GM18873 (cell line): Measurements from ENCODE around the gene PRKCH.

Experiments used
- ATAC-seq: cut with Tn5 transposase; IDR thresholded peaks from one replicate; pipeline ENCODE4 v1.9.1; 2021; ENCODE audit warnings: mild to moderate bottlenecking, moderate library complexity, moderate number of reproducible peaks; ENCODE audit not compliant: unreplicated experiment, low FRiP score

Gene PRKCH

DNA sequence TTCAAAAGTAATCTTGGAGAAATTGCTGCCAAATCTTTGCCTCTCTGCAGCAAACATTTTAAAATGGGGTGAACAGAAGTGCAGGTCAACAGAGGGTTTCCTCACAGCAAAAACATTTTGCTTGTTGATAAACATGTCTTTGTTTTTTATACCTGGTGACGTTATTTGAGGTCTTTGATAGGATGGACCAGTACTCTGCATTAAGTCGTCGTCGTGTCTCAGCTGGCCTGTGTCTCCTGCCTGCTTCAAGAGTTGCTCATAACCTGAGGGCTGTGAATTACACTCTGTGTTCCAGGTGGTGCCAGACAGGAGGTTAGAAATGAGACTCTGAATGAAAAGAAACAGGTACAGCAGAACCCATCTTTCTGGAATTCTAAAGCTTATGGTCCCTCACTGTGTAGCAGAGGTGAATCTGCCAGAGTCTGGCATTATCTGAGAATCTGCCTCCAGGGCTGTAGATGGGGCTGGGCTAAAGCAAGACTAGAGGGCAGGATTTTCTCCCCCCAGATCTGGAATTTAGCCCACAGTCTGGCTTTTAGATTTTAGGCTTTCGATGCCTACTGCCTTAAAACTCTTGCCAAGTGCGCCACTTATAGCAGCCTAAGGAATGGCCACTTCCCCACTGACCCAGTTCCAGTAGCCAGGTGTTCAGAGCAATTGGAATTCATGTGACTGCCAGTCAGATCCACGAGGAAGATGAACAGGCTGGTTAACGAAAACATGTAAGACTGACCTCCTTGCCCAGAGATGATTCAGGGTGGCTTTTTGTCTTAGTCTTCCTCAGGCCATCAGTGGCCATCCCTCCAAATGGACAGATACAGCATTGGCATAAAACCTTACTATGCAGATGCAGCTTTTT, 161.2 kb downstream of the PRKCH start:
- no peak for ATAC-seq

DNA sequence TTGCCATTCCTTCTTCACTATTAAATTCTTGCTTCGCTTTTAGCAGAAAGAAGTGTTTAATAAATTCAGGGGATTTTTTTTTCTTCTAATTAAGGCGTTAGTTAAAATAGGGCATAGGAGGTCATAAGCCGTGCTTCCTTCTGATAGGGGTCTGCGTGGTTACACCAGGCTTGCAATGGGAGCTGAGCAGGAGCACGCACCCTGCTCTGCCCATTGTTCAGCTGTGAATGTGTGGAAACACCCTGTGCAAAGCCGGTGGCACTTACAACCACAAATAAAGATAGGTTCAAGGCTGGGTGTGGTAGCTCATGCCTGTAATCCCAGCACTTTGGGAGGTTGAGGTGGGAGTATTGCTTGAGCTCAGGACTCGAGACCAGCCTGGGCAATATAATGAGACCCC, 162.1 kb downstream of the PRKCH start:
- no peak for ATAC-seq

DNA sequence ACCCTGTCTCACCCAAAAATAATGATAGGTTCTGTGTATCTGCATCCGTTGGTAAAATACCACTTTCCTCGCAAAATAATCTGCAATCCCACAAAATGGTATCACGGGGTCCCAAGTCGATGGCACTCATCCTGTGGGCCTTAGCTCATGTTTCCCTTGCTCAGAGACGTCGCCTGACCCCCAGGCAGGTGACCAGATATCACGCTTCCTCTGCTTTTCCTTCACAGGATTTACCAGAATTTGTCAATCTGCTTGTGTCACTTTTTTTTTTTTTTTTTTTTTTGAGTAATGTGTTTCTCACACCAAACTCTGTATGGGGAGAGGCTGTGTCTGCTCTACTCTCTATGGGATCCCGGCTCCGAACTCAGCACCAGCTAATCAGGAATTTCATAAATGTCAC, 162.7 kb downstream of the PRKCH start:
- ATAC-seq: no peak

DNA sequence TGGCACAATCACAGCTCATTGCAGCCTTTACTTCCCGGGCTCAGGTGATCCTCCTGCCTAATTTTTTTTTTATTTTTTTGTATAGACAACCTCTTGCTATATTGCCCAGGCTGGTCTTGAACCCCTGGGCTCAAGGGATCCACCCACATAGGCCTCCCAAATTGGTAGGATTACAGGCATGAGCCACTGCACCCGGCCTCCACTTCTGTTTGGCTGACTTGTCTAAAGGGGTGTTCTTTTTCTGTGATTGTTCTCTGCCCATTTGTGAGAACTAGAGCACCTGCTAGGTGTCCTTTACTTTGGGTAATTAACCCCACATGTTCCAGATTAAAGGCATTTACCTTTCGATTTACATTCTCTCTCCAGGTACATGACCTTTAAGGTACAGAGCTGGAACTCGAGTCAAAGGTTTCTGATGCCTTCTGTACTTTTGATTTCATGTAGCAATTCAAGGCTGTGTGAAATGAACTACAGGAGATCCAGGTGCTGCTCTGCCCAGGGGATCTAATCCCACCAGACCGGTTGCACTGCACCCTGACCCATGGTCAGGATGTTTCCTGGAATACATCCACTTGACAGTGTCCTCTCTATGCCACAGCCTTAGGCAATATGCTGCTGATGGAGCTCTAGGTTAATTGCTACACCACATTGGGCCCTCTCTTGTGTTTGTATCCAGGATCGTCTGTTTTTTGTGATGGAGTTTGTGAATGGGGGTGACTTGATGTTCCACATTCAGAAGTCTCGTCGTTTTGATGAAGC, 163.6 kb downstream of the PRKCH start:
- ATAC-seq: no peak

DNA sequence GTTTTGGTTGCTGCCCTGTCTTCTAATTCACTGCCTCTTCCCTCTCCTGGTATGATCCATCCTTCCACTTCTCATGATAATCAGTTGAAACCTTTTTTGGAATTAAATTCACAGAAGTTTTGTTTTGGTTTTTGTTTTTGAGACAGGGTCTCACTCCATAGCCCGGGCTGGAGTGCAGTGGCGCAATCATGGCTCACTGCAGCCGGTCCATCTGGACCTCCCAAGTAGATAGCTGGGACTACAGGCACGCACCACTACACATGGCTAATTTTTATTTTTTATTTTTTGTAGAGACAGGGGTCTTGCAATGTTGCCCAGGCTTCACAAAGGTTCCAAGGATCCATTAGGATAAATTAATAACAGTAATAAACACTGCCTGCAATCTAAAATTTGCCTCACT, 164.3 kb downstream of the PRKCH start:
- no peak for ATAC-seq

GRCh38 chr14:61486930-61487495, 165.6 kb downstream of the PRKCH start:
- ATAC-seq: no peak

DNA sequence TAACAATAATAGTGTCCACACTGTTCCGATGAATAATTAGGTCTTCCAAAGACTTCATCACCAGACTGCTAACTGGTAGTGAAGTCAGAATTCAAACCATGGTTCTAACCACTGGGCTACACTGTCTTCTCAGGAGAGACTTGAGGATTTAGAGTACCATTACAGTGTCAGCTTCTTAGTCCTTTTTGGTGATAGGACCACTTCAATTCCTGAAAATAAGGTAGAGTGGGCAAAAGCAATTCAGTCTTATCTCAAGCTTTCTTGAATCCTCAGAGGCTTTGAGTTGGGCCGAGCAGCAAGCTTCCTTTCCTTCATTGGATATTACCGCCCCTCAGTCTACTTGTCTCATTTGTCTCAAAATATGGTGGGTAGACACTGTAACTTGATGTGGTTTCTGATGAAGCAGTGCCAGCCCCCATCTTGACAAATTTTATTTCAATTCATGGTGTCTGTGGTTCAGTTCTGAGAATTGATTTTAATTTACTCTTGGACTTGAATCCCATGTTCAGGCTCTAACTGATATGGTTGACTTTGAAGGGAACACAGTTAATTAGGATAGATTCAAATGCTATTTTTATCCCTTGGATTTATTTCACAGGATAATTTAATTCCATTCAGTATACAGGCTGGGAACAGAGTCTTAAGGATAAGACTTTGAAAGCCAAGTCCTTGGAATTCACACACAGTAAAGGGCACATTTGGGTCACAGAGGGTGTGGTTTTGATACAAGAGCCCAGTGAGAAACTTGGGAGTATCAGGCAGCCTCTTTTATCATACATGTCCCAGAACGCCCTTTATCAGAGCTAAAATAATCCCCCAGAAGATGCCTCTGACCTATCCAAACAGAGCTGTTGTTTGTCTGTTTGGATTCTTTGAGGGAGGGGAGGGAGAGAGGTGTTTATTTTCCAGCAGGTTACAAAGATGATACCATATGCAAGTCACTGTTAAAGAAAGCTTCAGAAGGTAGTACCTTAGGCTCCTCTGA, 167.3 kb downstream of the PRKCH start:
- ATAC-seq: no peak

- no peak for ATAC-seq
These were observed 168.1 kb downstream of the PRKCH start for GRCh38 chr14:61489512-61489911.

DNA sequence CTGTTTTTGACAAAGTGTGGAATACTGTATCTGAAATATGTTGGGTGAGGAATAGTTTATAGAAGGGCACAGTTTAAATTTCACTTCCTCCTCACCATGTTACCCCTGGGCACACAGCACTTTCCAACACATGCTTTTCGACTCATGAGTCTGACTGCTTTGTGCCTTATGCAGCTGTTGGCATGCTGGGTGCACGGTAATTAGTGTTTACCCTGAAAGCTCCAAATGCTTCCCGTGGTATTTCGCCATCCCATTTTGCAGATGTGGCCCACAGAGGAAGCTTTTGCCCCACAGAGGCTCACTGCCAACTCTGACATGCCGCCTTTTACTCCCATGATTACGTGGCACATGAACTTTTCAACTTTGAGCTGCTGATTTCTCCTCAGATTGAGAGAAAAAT, 168.6 kb downstream of the PRKCH start:
- no peak for ATAC-seq

DNA sequence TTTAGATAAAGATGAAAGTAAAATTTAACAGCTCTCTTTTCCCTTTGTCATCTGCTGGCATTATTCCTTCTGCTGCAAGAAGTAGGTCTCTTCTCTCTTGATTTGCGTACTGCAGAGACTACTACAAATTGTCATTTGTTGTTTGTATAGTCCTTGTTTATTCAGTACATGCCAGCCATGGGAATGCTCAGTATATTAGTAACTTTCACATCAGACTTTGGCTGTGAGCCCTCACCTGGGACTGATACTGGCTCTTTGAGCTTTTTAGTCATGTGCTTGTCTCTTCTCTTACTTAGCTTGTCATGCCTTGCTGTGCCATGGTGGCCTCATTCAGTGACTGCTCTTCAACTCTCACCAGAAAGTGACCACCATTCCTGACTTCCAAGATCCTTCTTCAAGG, 169.8 kb downstream of the PRKCH start:
- no peak for ATAC-seq

- ATAC-seq: no peak
These were observed 170.6 kb downstream of the PRKCH start for GRCh38 chr14:61491876-61492434.

- no peak for ATAC-seq
These were observed 171.1 kb downstream of the PRKCH start for GRCh38 chr14:61492474-61492873.

- no peak for ATAC-seq
These were observed 171.9 kb downstream of the PRKCH start for GRCh38 chr14:61493239-61493638.

- no peak for ATAC-seq
These were observed 172.6 kb downstream of the PRKCH start for GRCh38 chr14:61494018-61494417.

DNA sequence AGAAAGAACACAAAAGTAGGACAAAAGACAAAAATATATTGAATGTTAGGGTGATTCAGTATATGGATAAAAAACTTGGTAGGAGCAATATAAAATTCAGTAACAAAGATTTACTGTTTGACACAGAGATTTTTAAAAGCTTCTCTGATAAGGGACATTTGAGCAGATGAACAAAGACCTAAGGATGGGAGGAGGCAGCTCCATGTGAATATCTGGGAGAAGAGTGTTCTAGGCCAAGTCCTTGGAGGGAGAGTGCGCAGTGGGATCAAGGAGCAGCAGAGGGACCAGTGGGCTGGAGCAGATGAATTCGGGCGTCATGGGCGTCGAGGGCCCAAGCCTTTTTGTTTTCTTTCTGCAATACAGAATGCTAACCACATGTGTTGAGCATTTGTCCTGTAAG, 174.4 kb downstream of the PRKCH start:
- ATAC-seq: no peak

DNA sequence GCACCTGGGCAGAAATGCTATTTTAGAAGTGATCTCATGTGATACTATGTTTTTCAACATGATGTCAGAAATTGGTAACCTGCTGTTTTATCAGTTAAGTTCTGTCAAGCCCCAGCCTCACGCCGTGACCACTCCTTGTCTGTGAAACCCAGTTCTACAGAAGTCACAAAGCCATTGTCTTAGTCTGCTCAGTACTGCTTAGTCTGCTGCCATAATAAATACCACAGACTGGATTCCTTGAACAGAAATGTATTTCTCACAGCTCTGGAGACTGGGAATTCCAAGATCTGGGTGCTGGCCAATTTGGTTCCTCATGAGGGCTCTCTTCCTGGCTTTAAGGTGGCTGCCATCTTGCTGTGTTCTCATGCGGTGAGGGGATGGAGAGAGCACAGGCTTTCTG, 176.9 kb downstream of the PRKCH start:
- ATAC-seq: no peak

DNA sequence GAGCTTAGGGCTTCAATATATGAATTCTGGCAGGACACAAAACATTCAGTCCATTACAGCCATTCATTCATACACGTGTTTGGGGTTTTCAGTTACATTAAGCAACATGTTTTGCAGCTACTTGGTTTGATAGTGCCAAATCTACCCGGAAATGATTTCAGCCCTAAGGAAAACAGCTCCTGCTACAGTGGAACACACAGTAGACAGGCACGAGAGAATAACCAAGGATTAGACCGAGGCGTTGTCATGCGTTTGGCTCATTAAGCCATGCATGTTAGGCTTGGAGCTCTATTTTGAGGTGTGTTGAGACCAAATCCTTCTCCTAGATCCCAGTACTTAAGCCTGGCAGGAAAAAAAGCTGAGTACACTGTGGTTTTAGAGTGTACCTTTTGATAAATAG, 177.4 kb downstream of the PRKCH start:
- ATAC-seq: no peak

DNA sequence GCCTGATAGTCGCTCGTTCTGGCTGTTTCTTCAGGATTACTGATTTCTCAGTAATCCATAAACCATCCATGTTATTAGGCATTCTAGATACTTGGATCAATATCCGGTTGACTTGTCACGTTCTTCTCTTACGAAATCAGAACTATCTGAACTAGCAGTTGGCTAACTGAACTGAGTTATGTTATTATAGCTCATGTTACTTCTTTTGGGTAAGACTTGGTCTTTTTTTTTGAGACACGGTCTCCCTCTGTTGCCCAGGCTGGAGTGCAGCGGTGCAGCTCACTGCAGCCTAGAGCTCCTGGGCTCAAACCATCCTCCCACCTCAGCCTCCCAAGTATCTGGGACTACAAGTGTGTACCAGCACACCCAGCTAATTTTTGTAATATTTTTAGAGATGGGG, 178.6 kb downstream of the PRKCH start:
- no peak for ATAC-seq

GRCh38 chr14:61501714-61502458, 180.5 kb downstream of the PRKCH start:
- no peak for ATAC-seq
